ENCODE data around the gene SYNGAP1.

DNA sequence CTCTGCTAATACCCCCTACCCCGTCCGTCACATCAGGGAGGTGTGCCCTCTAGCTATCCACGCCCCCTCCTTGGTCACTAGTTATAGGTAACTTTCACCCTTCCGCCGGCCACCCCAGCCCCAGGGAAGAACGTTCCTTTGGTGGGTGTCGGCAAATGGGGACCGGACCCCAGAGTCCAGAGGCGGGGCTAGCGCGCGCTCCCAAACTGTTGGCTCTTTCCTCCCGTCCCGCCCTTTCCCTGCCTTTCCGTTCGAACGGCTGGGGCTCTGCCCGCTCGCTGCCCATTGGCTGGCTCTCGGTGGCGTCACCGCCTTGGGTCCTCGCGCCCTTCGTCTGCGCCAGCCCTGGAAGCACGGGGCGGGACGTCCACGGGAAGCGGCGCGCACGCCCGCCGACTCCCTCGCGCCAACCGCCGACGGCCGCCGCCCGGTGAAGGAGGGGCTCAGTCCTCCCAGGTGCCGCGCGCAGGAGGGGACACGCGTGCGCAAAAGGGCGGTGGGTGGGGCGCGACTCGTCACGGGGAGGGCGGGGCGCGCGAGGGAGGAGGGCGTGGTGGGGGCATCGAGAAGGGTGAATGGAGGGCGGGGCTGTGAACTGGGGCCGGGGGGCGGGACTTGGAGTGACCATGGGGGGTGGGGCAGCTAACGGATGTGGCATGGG is 9.7 kb upstream of the SYNGAP1 start:
- TF ChIP-seq POLR2AphosphoS5 (IDR thresholded peaks at IDR 0.05) (peak; percentile 15), EZH2 (IDR thresholded peaks at IDR 0.05; ENCODE audit: borderline replicate concordance, insufficient read depth, low read length, poor library complexity, severe bottlenecking) (no peak), EP300 (conservative IDR thresholded peaks at IDR 0.05; ENCODE audit: poor library complexity, severe bottlenecking) (no peak)
- TF ChIP-seq, protein P1, sequence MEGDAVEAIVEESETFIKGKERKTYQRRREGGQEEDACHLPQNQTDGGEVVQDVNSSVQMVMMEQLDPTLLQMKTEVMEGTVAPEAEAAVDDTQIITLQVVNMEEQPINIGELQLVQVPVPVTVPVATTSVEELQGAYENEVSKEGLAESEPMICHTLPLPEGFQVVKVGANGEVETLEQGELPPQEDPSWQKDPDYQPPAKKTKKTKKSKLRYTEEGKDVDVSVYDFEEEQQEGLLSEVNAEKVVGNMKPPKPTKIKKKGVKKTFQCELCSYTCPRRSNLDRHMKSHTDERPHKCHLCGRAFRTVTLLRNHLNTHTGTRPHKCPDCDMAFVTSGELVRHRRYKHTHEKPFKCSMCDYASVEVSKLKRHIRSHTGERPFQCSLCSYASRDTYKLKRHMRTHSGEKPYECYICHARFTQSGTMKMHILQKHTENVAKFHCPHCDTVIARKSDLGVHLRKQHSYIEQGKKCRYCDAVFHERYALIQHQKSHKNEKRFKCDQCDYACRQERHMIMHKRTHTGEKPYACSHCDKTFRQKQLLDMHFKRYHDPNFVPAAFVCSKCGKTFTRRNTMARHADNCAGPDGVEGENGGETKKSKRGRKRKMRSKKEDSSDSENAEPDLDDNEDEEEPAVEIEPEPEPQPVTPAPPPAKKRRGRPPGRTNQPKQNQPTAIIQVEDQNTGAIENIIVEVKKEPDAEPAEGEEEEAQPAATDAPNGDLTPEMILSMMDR (IDR thresholded peaks at IDR 0.05; ENCODE audit: poor library complexity, severe bottlenecking): no peak
- TF ChIP-seq, protein P2, sequence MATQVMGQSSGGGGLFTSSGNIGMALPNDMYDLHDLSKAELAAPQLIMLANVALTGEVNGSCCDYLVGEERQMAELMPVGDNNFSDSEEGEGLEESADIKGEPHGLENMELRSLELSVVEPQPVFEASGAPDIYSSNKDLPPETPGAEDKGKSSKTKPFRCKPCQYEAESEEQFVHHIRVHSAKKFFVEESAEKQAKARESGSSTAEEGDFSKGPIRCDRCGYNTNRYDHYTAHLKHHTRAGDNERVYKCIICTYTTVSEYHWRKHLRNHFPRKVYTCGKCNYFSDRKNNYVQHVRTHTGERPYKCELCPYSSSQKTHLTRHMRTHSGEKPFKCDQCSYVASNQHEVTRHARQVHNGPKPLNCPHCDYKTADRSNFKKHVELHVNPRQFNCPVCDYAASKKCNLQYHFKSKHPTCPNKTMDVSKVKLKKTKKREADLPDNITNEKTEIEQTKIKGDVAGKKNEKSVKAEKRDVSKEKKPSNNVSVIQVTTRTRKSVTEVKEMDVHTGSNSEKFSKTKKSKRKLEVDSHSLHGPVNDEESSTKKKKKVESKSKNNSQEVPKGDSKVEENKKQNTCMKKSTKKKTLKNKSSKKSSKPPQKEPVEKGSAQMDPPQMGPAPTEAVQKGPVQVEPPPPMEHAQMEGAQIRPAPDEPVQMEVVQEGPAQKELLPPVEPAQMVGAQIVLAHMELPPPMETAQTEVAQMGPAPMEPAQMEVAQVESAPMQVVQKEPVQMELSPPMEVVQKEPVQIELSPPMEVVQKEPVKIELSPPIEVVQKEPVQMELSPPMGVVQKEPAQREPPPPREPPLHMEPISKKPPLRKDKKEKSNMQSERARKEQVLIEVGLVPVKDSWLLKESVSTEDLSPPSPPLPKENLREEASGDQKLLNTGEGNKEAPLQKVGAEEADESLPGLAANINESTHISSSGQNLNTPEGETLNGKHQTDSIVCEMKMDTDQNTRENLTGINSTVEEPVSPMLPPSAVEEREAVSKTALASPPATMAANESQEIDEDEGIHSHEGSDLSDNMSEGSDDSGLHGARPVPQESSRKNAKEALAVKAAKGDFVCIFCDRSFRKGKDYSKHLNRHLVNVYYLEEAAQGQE (IDR thresholded peaks at IDR 0.05; ENCODE audit: borderline replicate concordance): peak; percentile 20

All from neural cell (in vitro differentiated cells).